Transverse colon (tissue), 3 donors: ENCODE data around the gene COMMD7.

Source experiments
- EP300 ChIP-seq: sonication (generic); formaldehyde crosslinking; IDR thresholded peaks from one replicate; pipeline ENCODE4 v1.6.1; 2017; ENCODE audit warnings: antibody characterized with exemption, low read depth
- POLR2AphosphoS5 ChIP-seq, 3 donors: sonication (generic); formaldehyde crosslinking; IDR thresholded peaks; one replicate each; pipeline ENCODE4 v1.6.1; 2016; ENCODE audit warnings: antibody characterized with exemption in 3 of 3

GRCh38 chr20:32773223-32773622, 30.0 kb upstream of the COMMD7 start:
- TF ChIP-seq EP300 (no peak), POLR2AphosphoS5 (IDR thresholded peaks at IDR 0.05) (no peak)
